Upper lobe of left lung (tissue), 6 donors: ENCODE results near the gene ABCC6. TPM values are rescaled to one million over a fixed set of nuclear protein-coding genes. Genes with fewer than 3 reads are reported as not detected.

ENCODE experiments used
- ATAC-seq, 2 donors: fragments of 200-7000 bp; cut with Tn5 transposase; one replicate each; pipeline ENCODE4 v1.9.1; 2022; ENCODE audit warnings: mild to moderate bottlenecking in 2 of 2, moderate library complexity in 2 of 2; ENCODE audit not compliant: low FRiP score in 2 of 2
- DNase-seq, 2 donors: peaks; one replicate each; pipeline ENCODE4 v3.0.0-alpha.2; 2019 to 2020
- H3K27ac ChIP-seq, 4 donors: fragments of 200-600 bp; sonication (generic); one replicate each; pipeline ENCODE4 v1.5.1; 2016 to 2019
- H3K27me3 ChIP-seq, 4 donors: fragments of 200-600 bp; sonication (generic); one replicate each; pipeline ENCODE4 v1.5.1; 2017 to 2019
- H3K36me3 ChIP-seq, 4 donors: fragments of 200-600 bp; sonication (generic); one replicate each; pipeline ENCODE4 v1.5.1; 2016 to 2019
- H3K4me1 ChIP-seq, 4 donors: fragments of 200-600 bp; sonication (generic); one replicate each; pipeline ENCODE4 v1.5.1; 2018 to 2019
- H3K4me3 ChIP-seq, 4 donors: fragments of 200-600 bp; sonication (generic); one replicate each; pipeline ENCODE4 v1.5.1; 2017 to 2019; ENCODE audit warnings: mild to moderate bottlenecking in 2 of 4, moderate library complexity in 1 of 4
- H3K9me3 ChIP-seq, 4 donors: fragments of 200-600 bp; sonication (generic); one replicate each; pipeline ENCODE4 v1.5.1; 2018 to 2019
- CTCF ChIP-seq, 6 experiments: fragments of 450-650 bp in 4 of 6; fragments of 200-600 bp in 2 of 6; sonication (generic) in 2 of 6; IDR thresholded peaks; one replicate each; pipeline ENCODE4 v1.5.1; 2016 to 2019; ENCODE audit warnings: antibody characterized with exemption in 6 of 6
- EP300 ChIP-seq, 4 donors: sonication (generic); formaldehyde crosslinking; IDR thresholded peaks; one replicate each; pipeline ENCODE4 v1.5.1; 2017; ENCODE audit warnings: antibody characterized with exemption in 4 of 4, control low read depth in 2 of 4
- POLR2A ChIP-seq, 4 donors: fragments of 450-650 bp; IDR thresholded peaks; one replicate each; pipeline ENCODE4 v1.5.1; 2016 to 2017; ENCODE audit warnings: antibody characterized with exemption in 4 of 4, mild to moderate bottlenecking in 2 of 4
- POLR2AphosphoS5 ChIP-seq, 2 donors: sonication (generic); formaldehyde crosslinking; IDR thresholded peaks; one replicate each; pipeline ENCODE4 v1.5.1; 2017; ENCODE audit warnings: antibody characterized with exemption in 2 of 2
- WGBS, 2 donors: methylation state at CpG; one replicate each; pipeline ENCODE4 v1.1.5; 2017 to 2018; 5-methylcytosine and 5-hydroxymethylcytosine counted together
- total RNA-seq, 6 donors: library from RNA; depleted of rRNA in 4 of 6; stranded (reverse); fragments of >200 nt in 4 of 6; gene quantifications; one replicate each; pipeline versions ENCODE4 v1.1.0 to v1.2.1, GENCODE V29; 2016 to 2021
- donor health status: DM: no; HTN: no; CAD: no; lungs with moderate emphysema.
- donor health status: DM: no; HTN: yes; CAD: no; lungs with severe emphysema.

Gene ABCC6
- total RNA-seq, 6 donors from 2014 or later, result 31.9 to 148 (median 41.8) TPM

DNA sequence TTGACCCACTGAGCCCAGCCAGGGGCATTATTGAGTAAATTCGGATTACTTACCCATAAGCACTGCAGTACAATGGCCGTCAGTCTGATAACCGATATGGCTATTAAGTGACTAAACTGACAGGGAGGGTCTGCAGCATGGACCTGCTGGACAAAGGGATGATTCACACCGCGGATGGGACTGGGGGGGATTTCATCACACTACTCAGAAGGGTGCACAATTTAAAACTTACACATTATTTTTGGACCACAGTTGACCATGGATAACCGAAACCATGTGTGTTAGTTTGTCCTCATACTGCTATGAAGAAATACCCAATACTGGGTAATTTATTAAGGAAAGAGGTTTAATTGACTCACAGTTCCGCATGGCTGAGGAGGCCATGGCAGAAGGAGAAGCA lies 106.5 kb downstream of the ABCC6 start:
- Histone ChIP-seq H3K4me1 (peaks cover 0 to 12% (median 7%) of the 10 kb centered on the region in 4 donors), H3K9me3 (peaks cover 0 to 7% (median 0%) of the 10 kb centered on the region in 4 donors), H3K27me3 (no peaks in the 10 kb centered on the region), H3K4me3 (no peak overlapping the region), H3K36me3 (peaks cover 21 to 80% (median 58%) of the 10 kb centered on the region in 4 donors), H3K27ac (no peak overlapping the region)
- DNase-seq, result no peak
- ATAC-seq, result no peak
- TF ChIP-seq EP300 (IDR thresholded peaks at IDR 0.05), result no peak
- TF ChIP-seq POLR2A (IDR thresholded peaks at IDR 0.05), result no peak
- TF ChIP-seq CTCF (IDR thresholded peaks at IDR 0.05), result no peak
- 97 to 98% methylated on average over 7 of the region's 7 CpGs for WGBS, 2 donors

- Histone ChIP-seq H3K27me3 (no peaks in the 10 kb centered on the region), H3K36me3 (peaks cover 26 to 99% (median 74%) of the 10 kb centered on the region in 4 donors), H3K27ac (no peak overlapping the region), H3K4me1 (no peaks in the 10 kb centered on the region), H3K4me3 (no peak overlapping the region), H3K9me3 (peaks cover 0 to 1% (median 0%) of the 10 kb centered on the region in 4 donors)
- TF ChIP-seq POLR2A (IDR thresholded peaks at IDR 0.05), result no peak
- TF ChIP-seq EP300 (IDR thresholded peaks at IDR 0.05), result no peak
- TF ChIP-seq POLR2AphosphoS5 (IDR thresholded peaks at IDR 0.05), result no peak
- TF ChIP-seq CTCF (IDR thresholded peaks at IDR 0.05), result no peak
- DNase-seq (no peak), ATAC-seq (no peak)
- 93 to 98% methylated on average over 8 of the region's 8 CpGs for WGBS, 2 donors
Measured at GRCh38 chr16:16113076-16113475, 110.2 kb downstream of the ABCC6 start.

DNA sequence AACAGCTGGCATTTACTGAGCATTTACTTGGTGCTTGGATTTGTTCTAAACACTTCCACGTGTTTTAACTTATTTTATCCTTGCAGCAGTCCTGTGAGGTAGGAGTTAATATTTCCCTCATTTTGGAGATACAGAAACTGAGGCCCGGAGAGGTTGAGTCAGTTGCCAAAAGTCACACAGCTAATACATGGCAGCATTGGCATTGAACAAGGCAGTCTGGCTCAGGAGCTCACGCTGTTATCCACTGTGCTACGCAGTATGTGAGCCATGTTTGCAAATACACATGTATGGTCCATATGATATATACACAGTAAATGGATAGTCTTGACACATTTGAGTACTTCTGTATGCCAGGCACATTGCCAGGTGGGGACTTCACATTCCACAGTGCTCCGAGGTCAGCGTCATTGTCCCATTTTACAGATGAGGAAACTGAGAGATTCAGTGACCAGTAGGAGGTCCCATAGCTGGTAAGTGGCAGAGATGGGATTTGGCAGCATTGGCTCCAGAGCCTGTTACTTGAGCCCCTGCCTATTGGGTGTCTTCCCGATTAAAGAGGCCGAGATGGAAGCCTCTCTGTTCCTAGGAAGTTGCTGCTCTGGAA lies 110.7 kb downstream of the ABCC6 start:
- H3K9me3 ChIP-seq, result no peaks in the 10 kb centered on the region
- peaks cover 21 to 99% (median 73%) of the 10 kb centered on the region in 4 donors for H3K36me3 ChIP-seq
- WGBS, 2 donors, result 79 to 82% methylated on average over 6 to 8 of the region's 8 CpGs
- TF ChIP-seq EP300 (IDR thresholded peaks at IDR 0.05), result no peak
- no peak for TF ChIP-seq CTCF (IDR thresholded peaks at IDR 0.05)
- no peak for TF ChIP-seq POLR2AphosphoS5 (IDR thresholded peaks at IDR 0.05)
- TF ChIP-seq POLR2A (IDR thresholded peaks at IDR 0.05), result no peak
- no peak for DNase-seq
- no peak for ATAC-seq
- H3K4me3 ChIP-seq, result no peak overlapping the region
- H3K27ac ChIP-seq, result no peak overlapping the region
- H3K4me1 ChIP-seq, result no peaks in the 10 kb centered on the region
- no peaks in the 10 kb centered on the region for H3K27me3 ChIP-seq

DNA sequence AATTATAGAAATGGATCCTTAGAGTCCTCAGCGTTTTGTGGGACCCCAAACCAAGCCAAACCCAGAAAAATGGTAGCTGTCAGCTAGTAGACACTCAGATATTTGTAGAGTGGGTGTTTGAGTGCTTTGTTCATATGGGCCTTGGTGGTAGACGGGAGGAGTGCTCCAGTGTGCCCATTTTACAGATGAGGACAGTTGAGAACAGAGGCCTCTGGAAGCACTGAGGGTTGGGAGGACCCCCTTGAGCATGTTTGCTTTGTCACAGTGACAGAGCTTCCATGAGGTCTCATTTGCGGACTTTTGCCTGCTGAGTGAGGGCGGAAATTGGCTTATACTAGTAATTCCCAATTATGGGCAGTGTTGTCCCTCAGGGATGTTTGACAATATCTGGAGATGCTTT lies 111.7 kb downstream of the ABCC6 start:
- ATAC-seq, result no peak
- TF ChIP-seq EP300 (IDR thresholded peaks at IDR 0.05), result no peak
- no peak for TF ChIP-seq CTCF (IDR thresholded peaks at IDR 0.05)
- no peak for DNase-seq

DNA sequence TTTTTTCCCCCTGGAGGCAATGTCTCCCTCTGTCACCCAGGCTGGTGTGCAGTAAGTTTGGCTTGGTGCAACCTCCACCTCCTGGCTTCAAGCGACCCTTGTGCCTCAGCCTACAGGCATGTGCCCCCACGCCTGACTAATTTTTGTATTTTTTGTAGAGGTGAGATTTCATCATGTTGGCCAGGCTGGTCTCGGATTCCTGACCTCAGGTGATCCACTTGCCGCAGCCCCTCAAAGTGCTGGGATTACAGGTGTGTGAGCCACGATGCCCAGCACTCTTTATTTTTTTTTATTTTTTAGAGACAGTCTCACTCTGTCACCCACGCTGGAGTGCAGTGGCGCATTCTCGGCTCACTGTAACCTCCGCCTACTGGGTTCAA lies 113.2 kb downstream of the ABCC6 start:
- H3K36me3 ChIP-seq, result peaks cover 18 to 90% (median 57%) of the 10 kb centered on the region in 4 donors
- H3K4me1 ChIP-seq, result no peaks in the 10 kb centered on the region
- H3K27ac ChIP-seq, result no peak overlapping the region
- H3K4me3 ChIP-seq, result no peak overlapping the region
- WGBS, 2 donors, result 95 to 97% methylated on average over 9 of the region's 9 CpGs
- no peak for DNase-seq
- H3K9me3 ChIP-seq, result no peaks in the 10 kb centered on the region
- ATAC-seq, result no peak
- H3K27me3 ChIP-seq, result no peaks in the 10 kb centered on the region
- TF ChIP-seq EP300 (IDR thresholded peaks at IDR 0.05) (no peak), POLR2A (IDR thresholded peaks at IDR 0.05) (no peak), POLR2AphosphoS5 (IDR thresholded peaks at IDR 0.05) (no peak)

More for the DNA sequence above, 111.7 kb downstream of the ABCC6 start:
- Histone ChIP-seq H3K27ac (no peak overlapping the region), H3K27me3 (no peaks in the 10 kb centered on the region), H3K9me3 (no peaks in the 10 kb centered on the region), H3K4me3 (no peak overlapping the region), H3K36me3 (peaks cover 19 to 95% (median 69%) of the 10 kb centered on the region in 4 donors), H3K4me1 (no peaks in the 10 kb centered on the region)
- 96 to 100% methylated on average over 3 to 4 of the region's 4 CpGs for WGBS, 2 donors
